Breast epithelium (tissue), 3 donors: ENCODE results near the gene GPX3.

Experiments
- CTCF ChIP-seq, 3 donors: fragments of 450-650 bp; IDR thresholded peaks; one replicate each; pipeline ENCODE4 v1.5.1; 2016 to 2017; ENCODE audit warnings: antibody characterized with exemption in 3 of 3, mild to moderate bottlenecking in 3 of 3, moderate library complexity in 3 of 3
- POLR2AphosphoS5 ChIP-seq, 3 donors: sonication (generic); formaldehyde crosslinking; IDR thresholded peaks; one replicate each; pipeline ENCODE4 v1.6.1; 2017; ENCODE audit warnings: antibody characterized with exemption in 3 of 3

DNA sequence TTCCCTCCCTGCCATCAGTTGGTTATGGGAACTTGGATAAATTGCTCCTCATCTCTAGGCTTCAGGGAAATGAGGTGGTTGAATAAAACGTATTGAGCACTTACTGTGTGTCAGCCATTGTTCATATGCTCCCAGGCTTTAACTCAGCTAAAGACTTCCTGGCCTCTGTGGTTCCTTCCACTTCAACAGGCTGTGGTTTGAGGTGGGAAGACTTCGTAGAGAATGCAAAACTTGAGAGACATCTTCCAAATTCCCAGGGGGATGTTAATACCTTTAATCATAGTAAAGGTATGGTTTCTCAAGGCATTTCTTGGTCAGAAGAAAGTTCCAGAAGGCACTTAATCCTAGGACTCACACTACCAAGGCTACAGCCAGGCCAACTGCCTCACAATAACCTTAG lies 1.5 kb upstream of the GPX3 start:
- TF ChIP-seq CTCF (IDR thresholded peaks at IDR 0.05) (no peak), POLR2AphosphoS5 (IDR thresholded peaks at IDR 0.05) (no peak)
